K562 (cell line): ENCODE data around the gene CCDC15. TPM values are rescaled to one million over a fixed set of nuclear protein-coding genes. Genes with fewer than 3 reads are reported as not detected.

Source experiments
- ATAC-seq: fragments of 200-7000 bp; cut with Tn5 transposase; 3 replicates; pipeline ENCODE4 v1.9.1; 2020; ENCODE audit warnings: moderate library complexity
- BruUV-seq: library from RNA; stranded (reverse); fragments of 400-500 nt; replicated peaks from 2 replicates; lab custom pipeline; 2021; lab: Mats Ljungman, UMichigan
- CTCF ChIA-PET: fragments of 300-600 bp; formaldehyde crosslinking; extraction: SDS; loops from one replicate; lab custom pipeline; 2021; ENCODE audit warnings: low intra/inter-chr PET ratio; lab: Yijun Ruan, JAX
- POLR2A ChIA-PET: fragments of 300-600, 350-650 bp; sonication (Branson Sonifier 250); formaldehyde crosslinking; extraction: SDS; loops from one replicate; lab custom pipeline; 2021; ENCODE audit warnings: antibody characterized with exemption, inconsistent platforms; lab: Yijun Ruan, JAX
- DNase-seq, 4 experiments: peaks; one replicate each; pipeline versions ENCODE4 v3.0.0 to v3.0.0-alpha.2; 2011 to 2018; ENCODE audit warnings: low spot score in 3 of 4, mixed read lengths in 3 of 4; ENCODE audit errors: extremely low read depth in 1 of 4
- FAIRE-seq: peaks from 2 replicates; lab custom pipeline; 2011; peaks lifted over from hg19 to GRCh38; lab: Jason Lieb, UNC
- H2AFZ ChIP-seq: 2 replicates; pipeline ENCODE4 v1.6.0; 2011; ENCODE audit warnings: low read depth, low read length, control low read depth, inconsistent platforms
- H3K27ac ChIP-seq: fragments of 200-600 bp; 3 replicates; pipeline ENCODE4 v1.8.0; 2011; ENCODE audit warnings: low read depth, mild to moderate bottlenecking, control low read depth, inconsistent platforms, low read length, moderate library complexity, mixed read lengths; ENCODE audit errors: extremely low read depth
- H3K27me3 ChIP-seq, 2 experiments: fragments of 300-600 bp in 1 of 2; 2 replicates in 1 of 2; 3 replicates in 1 of 2; pipeline versions ENCODE4 v1.6.0 to v1.8.0; 2011; ENCODE audit warnings: inconsistent platforms in 2 of 2, low read length in 2 of 2, mild to moderate bottlenecking in 1 of 2, mixed read lengths in 1 of 2, moderate library complexity in 1 of 2; ENCODE audit not compliant: control insufficient read depth in 2 of 2, insufficient read depth in 2 of 2
- H3K36me3 ChIP-seq: fragments of 300-600 bp; 3 replicates; pipeline ENCODE4 v1.8.0; 2011; ENCODE audit warnings: mild to moderate bottlenecking, low read length, inconsistent platforms; ENCODE audit not compliant: control insufficient read depth, insufficient read depth
- H3K4me1 ChIP-seq, 2 experiments: fragments of 200-600 bp in 1 of 2; replicated peaks in 1 of 2; 2 replicates in 1 of 2; 3 replicates in 1 of 2; pipeline versions ENCODE4 v1.5.1 to v1.8.0; 2011; ENCODE audit warnings: inconsistent platforms in 2 of 2, low read length in 2 of 2, mild to moderate bottlenecking in 1 of 2, mixed read lengths in 1 of 2, moderate library complexity in 1 of 2; ENCODE audit not compliant: control insufficient read depth in 2 of 2, insufficient read depth in 2 of 2
- H3K4me2 ChIP-seq: 2 replicates; pipeline ENCODE4 v1.6.1; 2011; ENCODE audit warnings: low read length, control low read depth, inconsistent platforms, mixed read lengths; ENCODE audit not compliant: insufficient read depth
- H3K4me3 ChIP-seq: fragments of 200-600 bp; sonication (generic), shearing (Covaris generic); 2 replicates; pipeline ENCODE4 v1.5.1; 2016; ENCODE audit warnings: control low read depth, inconsistent platforms
- H3K79me2 ChIP-seq: fragments of 200-600 bp; 3 replicates; pipeline ENCODE4 v1.8.0; 2011; ENCODE audit warnings: low read length, inconsistent platforms; ENCODE audit not compliant: control insufficient read depth, insufficient read depth
- H3K9ac ChIP-seq, 2 experiments: 2 replicates each; pipeline versions ENCODE4 v1.6.0 to v1.6.1; 2011; ENCODE audit warnings: low read depth in 2 of 2, low read length in 2 of 2, control low read depth in 1 of 2, inconsistent platforms in 1 of 2, mild to moderate bottlenecking in 1 of 2, mixed read lengths in 1 of 2; ENCODE audit not compliant: insufficient read depth in 1 of 2
- H3K9me1 ChIP-seq: one replicate; pipeline ENCODE4 v1.6.0; 2011; ENCODE audit warnings: inconsistent platforms, mild to moderate bottlenecking, low read length, moderate library complexity; ENCODE audit not compliant: control insufficient read depth, insufficient read depth
- H3K9me3 ChIP-seq: replicated peaks from 2 replicates; pipeline ENCODE4 v1.5.1; 2011; ENCODE audit warnings: low read depth, low read length, inconsistent platforms; ENCODE audit not compliant: control insufficient read depth, insufficient read depth
- H4K20me1 ChIP-seq: replicated peaks from 2 replicates; pipeline ENCODE4 v1.6.1; 2011; ENCODE audit warnings: low read length, inconsistent platforms, mixed read lengths; ENCODE audit not compliant: control insufficient read depth, insufficient read depth
- DPF2 ChIP-seq: fragments of 450-650 bp; IDR thresholded peaks from 2 replicates; pipeline ENCODE4 v1.6.1; 2016
- RBFOX2 ChIP-seq: fragments of 200-400 bp; formaldehyde crosslinking; IDR thresholded peaks from 2 replicates; pipeline ENCODE4 v1.6.1; 2017; ENCODE audit warnings: low read depth, mild to moderate bottlenecking, low read length, moderate library complexity
- ZNF695 ChIP-seq: fragments of 450-650 bp; formaldehyde crosslinking; IDR thresholded peaks from 2 replicates; pipeline ENCODE4 v1.4.0; 2020; ENCODE audit warnings: mild to moderate bottlenecking, moderate library complexity
- WGBS: fragments of 100-300 bp; shearing (Covaris generic); methylation state at CpG from one replicate; pipeline ENCODE4 v1.1.6; 2016; ENCODE audit warnings: low coverage, mixed read lengths; ENCODE audit not compliant: insufficient coverage; ENCODE audit errors: missing lambda C conversion rate; 5-methylcytosine and 5-hydroxymethylcytosine counted together
- in situ Hi-C: fragments of 300-500 bp; cut with MboI; formaldehyde crosslinking; loops from 4 replicates; pipeline ENCODE4 v1.15.0; 2018; ENCODE audit warnings: inconsistent platforms, mixed read lengths
- intact Hi-C: fragments of 100-400 bp; cut with micrococcal nuclease; formaldehyde crosslinking; loops from 2 replicates; pipeline ENCODE4 v1.14.2; 2022
- polyA plus RNA-seq, 8 experiments: library from polyadenylated mRNA; depleted of rRNA in 4 of 8; stranded (reverse) in 5 of 8; unstranded in 3 of 8; fragments of >200 nt; fragmentation: Nextera tagmentation in 2 of 8; fragmentation: Illumina TruSeq in 1 of 8; extraction: Ambion mirVana in 2 of 8; extraction: Trizol in 1 of 8; gene quantifications; 2 replicates each; pipeline versions ENCODE4 v1.2.1 to v1.2.3, GENCODE V29; 2011 to 2014; ENCODE audit warnings: inconsistent platforms in 1 of 8, missing spikeins in 1 of 8
- total RNA-seq, 7 experiments: library from RNA; depleted of rRNA in 6 of 7; stranded (reverse); fragments of >200 nt in 6 of 7; fragmentation: Illumina TruSeq in 2 of 7; extraction: Trizol in 2 of 7; gene quantifications; 2 replicates each; pipeline versions ENCODE4 v1.2.1 to v1.2.3, GENCODE V29; 2011 to 2021; ENCODE audit warnings: low replicate concordance in 1 of 7
- TF ChIP-seq, protein P1 (sequence below): fragments of 450-650 bp; conservative IDR thresholded peaks from 2 replicates; pipeline ENCODE4 v1.6.1; 2016; ENCODE audit warnings: missing genetic modification characterization, low read depth, mild to moderate bottlenecking, control low read depth, missing compliant biosample characterization
- TF ChIP-seq, protein P2 (sequence below): fragments of 450-650 bp; IDR thresholded peaks from 2 replicates; pipeline ENCODE4 v1.6.1; 2016; ENCODE audit warnings: mild to moderate bottlenecking, moderate library complexity
- TF ChIP-seq, protein P3 (sequence below): fragments of 250-450 bp; sonication (Bioruptor Pico); IDR thresholded peaks from 2 replicates; pipeline ENCODE4 v1.8.0; 2021; ENCODE audit warnings: moderate library complexity, mild to moderate bottlenecking, inconsistent platforms

CCDC15 gene
- total and polyA plus RNA-seq, 9 of the 15 experiments (the other 6 are each of a cell fraction or from before 2014, with no cell fraction given) = 1.9 to 9.2 (median 3.9) TPM

DNA sequence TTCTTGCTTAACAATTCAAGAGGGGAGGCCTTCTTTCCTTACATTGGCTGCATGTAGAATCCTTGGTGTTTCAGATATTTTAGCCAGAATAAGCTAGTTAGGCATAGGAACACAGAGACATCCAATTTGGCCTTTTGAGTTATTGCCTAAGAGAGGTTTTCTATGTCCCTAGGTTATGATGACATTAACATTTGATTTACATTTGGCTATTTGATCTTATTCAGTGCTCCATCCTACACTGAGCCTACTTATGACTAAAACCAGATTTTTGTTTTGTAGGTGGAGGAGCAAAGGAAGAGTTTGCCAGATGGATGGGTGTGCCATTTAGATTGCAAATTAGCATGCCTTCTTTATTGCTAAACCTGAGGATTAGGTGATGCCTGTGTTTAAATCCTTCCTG, 98.0 kb downstream of the CCDC15 start (continued):
- TF ChIP-seq, protein P1, sequence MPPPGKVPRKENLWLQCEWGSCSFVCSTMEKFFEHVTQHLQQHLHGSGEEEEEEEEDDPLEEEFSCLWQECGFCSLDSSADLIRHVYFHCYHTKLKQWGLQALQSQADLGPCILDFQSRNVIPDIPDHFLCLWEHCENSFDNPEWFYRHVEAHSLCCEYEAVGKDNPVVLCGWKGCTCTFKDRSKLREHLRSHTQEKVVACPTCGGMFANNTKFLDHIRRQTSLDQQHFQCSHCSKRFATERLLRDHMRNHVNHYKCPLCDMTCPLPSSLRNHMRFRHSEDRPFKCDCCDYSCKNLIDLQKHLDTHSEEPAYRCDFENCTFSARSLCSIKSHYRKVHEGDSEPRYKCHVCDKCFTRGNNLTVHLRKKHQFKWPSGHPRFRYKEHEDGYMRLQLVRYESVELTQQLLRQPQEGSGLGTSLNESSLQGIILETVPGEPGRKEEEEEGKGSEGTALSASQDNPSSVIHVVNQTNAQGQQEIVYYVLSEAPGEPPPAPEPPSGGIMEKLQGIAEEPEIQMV (tag) = no peak

DNA sequence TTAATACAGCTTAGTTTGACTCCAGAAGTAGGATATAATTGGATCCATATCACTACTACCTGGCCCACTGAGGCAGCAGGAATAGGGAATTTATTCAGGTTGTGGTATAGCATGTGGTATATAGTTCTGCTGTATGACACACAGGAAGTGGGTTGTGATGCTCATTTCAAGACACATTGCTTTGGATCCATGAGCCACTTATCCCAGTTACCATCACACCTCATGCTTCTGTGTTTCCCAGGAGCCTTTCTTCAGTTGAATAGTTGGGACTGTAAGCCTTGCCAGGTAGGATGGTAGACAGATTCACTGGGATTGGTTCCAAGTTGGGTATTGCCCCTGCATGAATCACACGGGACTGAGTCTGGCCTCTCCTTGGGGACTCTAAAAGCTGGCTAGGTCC, 99.2 kb downstream of the CCDC15 start:
- 50% methylated on average over 1 of the region's 1 CpG for WGBS
- no TSS peak for BruUV-seq
- Histone ChIP-seq H3K27me3 (no peaks in the 10 kb centered on the region), H3K4me2 (no peak overlapping the region), H3K36me3 (no peaks in the 10 kb centered on the region), H3K79me2 (no peaks in the 10 kb centered on the region), H3K9ac (no peak overlapping the region), H2AFZ (no peak overlapping the region), H4K20me1 (no peaks in the 10 kb centered on the region), H3K4me1 (peaks cover 6 to 8% of the 10 kb centered on the region in 2 experiments; a peak in 3 of 5 replicates), H3K27ac (no peak overlapping the region), H3K9me1 (no peaks in the 10 kb centered on the region), H3K4me3 (no peak overlapping the region), H3K9me3 (no peaks in the 10 kb centered on the region)
- DNase-seq = no peak
- no peak for FAIRE-seq
- intact Hi-C loops (no loop called here), in situ Hi-C loops (no loop called here)
- ChIA-PET POLR2A (interaction anchor here (1.5 kb wide), 1 partner anchor 15 kb away, joined by 4 read pairs; no protein-coding TSS in a partner anchor), CTCF (no interaction called here)
- no peak for ATAC-seq
- no peak for TF ChIP-seq RBFOX2
- TF ChIP-seq, protein P2, sequence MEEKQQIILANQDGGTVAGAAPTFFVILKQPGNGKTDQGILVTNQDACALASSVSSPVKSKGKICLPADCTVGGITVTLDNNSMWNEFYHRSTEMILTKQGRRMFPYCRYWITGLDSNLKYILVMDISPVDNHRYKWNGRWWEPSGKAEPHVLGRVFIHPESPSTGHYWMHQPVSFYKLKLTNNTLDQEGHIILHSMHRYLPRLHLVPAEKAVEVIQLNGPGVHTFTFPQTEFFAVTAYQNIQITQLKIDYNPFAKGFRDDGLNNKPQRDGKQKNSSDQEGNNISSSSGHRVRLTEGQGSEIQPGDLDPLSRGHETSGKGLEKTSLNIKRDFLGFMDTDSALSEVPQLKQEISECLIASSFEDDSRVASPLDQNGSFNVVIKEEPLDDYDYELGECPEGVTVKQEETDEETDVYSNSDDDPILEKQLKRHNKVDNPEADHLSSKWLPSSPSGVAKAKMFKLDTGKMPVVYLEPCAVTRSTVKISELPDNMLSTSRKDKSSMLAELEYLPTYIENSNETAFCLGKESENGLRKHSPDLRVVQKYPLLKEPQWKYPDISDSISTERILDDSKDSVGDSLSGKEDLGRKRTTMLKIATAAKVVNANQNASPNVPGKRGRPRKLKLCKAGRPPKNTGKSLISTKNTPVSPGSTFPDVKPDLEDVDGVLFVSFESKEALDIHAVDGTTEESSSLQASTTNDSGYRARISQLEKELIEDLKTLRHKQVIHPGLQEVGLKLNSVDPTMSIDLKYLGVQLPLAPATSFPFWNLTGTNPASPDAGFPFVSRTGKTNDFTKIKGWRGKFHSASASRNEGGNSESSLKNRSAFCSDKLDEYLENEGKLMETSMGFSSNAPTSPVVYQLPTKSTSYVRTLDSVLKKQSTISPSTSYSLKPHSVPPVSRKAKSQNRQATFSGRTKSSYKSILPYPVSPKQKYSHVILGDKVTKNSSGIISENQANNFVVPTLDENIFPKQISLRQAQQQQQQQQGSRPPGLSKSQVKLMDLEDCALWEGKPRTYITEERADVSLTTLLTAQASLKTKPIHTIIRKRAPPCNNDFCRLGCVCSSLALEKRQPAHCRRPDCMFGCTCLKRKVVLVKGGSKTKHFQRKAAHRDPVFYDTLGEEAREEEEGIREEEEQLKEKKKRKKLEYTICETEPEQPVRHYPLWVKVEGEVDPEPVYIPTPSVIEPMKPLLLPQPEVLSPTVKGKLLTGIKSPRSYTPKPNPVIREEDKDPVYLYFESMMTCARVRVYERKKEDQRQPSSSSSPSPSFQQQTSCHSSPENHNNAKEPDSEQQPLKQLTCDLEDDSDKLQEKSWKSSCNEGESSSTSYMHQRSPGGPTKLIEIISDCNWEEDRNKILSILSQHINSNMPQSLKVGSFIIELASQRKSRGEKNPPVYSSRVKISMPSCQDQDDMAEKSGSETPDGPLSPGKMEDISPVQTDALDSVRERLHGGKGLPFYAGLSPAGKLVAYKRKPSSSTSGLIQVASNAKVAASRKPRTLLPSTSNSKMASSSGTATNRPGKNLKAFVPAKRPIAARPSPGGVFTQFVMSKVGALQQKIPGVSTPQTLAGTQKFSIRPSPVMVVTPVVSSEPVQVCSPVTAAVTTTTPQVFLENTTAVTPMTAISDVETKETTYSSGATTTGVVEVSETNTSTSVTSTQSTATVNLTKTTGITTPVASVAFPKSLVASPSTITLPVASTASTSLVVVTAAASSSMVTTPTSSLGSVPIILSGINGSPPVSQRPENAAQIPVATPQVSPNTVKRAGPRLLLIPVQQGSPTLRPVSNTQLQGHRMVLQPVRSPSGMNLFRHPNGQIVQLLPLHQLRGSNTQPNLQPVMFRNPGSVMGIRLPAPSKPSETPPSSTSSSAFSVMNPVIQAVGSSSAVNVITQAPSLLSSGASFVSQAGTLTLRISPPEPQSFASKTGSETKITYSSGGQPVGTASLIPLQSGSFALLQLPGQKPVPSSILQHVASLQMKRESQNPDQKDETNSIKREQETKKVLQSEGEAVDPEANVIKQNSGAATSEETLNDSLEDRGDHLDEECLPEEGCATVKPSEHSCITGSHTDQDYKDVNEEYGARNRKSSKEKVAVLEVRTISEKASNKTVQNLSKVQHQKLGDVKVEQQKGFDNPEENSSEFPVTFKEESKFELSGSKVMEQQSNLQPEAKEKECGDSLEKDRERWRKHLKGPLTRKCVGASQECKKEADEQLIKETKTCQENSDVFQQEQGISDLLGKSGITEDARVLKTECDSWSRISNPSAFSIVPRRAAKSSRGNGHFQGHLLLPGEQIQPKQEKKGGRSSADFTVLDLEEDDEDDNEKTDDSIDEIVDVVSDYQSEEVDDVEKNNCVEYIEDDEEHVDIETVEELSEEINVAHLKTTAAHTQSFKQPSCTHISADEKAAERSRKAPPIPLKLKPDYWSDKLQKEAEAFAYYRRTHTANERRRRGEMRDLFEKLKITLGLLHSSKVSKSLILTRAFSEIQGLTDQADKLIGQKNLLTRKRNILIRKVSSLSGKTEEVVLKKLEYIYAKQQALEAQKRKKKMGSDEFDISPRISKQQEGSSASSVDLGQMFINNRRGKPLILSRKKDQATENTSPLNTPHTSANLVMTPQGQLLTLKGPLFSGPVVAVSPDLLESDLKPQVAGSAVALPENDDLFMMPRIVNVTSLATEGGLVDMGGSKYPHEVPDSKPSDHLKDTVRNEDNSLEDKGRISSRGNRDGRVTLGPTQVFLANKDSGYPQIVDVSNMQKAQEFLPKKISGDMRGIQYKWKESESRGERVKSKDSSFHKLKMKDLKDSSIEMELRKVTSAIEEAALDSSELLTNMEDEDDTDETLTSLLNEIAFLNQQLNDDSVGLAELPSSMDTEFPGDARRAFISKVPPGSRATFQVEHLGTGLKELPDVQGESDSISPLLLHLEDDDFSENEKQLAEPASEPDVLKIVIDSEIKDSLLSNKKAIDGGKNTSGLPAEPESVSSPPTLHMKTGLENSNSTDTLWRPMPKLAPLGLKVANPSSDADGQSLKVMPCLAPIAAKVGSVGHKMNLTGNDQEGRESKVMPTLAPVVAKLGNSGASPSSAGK = no peak
- no peak for TF ChIP-seq DPF2
- TF ChIP-seq, protein P3, sequence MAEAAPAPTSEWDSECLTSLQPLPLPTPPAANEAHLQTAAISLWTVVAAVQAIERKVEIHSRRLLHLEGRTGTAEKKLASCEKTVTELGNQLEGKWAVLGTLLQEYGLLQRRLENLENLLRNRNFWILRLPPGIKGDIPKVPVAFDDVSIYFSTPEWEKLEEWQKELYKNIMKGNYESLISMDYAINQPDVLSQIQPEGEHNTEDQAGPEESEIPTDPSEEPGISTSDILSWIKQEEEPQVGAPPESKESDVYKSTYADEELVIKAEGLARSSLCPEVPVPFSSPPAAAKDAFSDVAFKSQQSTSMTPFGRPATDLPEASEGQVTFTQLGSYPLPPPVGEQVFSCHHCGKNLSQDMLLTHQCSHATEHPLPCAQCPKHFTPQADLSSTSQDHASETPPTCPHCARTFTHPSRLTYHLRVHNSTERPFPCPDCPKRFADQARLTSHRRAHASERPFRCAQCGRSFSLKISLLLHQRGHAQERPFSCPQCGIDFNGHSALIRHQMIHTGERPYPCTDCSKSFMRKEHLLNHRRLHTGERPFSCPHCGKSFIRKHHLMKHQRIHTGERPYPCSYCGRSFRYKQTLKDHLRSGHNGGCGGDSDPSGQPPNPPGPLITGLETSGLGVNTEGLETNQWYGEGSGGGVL (CRISPR knock-in tag) = no peak
- TF ChIP-seq ZNF695 (CRISPR knock-in tag) = no peak
